Fibroblast of gingiva (primary cell): Measurements from ENCODE around the gene ARTN.

Source experiments
- DNase-seq: peaks from one replicate; pipeline ENCODE4 v3.0.0-alpha.2; 2011; ENCODE audit warnings: low read depth

ARTN gene

GRCh38 chr1:43933386-43934100 lies at the start of gene ARTN:
Gene ARTN, plus strand, starts transcription at chr1:43933801. Its CDS starts 1,856 bp downstream, at chr1:43935657.
- DNase-seq = no peak

- no peak for DNase-seq
Measured at GRCh38 chr1:43885279-43885801, 48.3 kb upstream of the ARTN start.

- no peak for DNase-seq
Measured at GRCh38 chr1:43887748-43888147, 45.9 kb upstream of the ARTN start.

GRCh38 chr1:43890815-43891214 lies 42.8 kb upstream of the ARTN start:
- DNase-seq = no peak

- no peak for DNase-seq
Measured at GRCh38 chr1:43893006-43893405, 40.6 kb upstream of the ARTN start.

- no peak for DNase-seq
Measured at GRCh38 chr1:43898981-43899380, 34.6 kb upstream of the ARTN start.

GRCh38 chr1:43900386-43900785 lies 33.2 kb upstream of the ARTN start:
- DNase-seq = no peak

- no peak for DNase-seq
Measured at GRCh38 chr1:43901196-43901961, 32.2 kb upstream of the ARTN start.

GRCh38 chr1:43902058-43902831 lies 31.4 kb upstream of the ARTN start:
- DNase-seq = no peak

- DNase-seq = no peak
Measured at GRCh38 chr1:43904660-43905551, 28.7 kb upstream of the ARTN start.

- DNase-seq = no peak
Measured at GRCh38 chr1:43908226-43908625, 25.4 kb upstream of the ARTN start.

- DNase-seq = no peak
Measured at GRCh38 chr1:43908858-43909257, 24.7 kb upstream of the ARTN start.

- DNase-seq = no peak
Measured at GRCh38 chr1:43910343-43910742, 23.3 kb upstream of the ARTN start.

GRCh38 chr1:43912607-43913006 lies 21.0 kb upstream of the ARTN start:
- peak; percentile 64 for DNase-seq

GRCh38 chr1:43913051-43913501 lies 20.5 kb upstream of the ARTN start:
- DNase-seq = no peak

- no peak for DNase-seq
Measured at GRCh38 chr1:43913666-43914360, 19.8 kb upstream of the ARTN start.

GRCh38 chr1:43914576-43915525 lies 18.8 kb upstream of the ARTN start:
- no peak for DNase-seq

- no peak for DNase-seq
Measured at GRCh38 chr1:43919906-43920305, 13.7 kb upstream of the ARTN start.

- no peak for DNase-seq
Measured at GRCh38 chr1:43921022-43921421, 12.6 kb upstream of the ARTN start.

GRCh38 chr1:43924516-43924915 lies 9.1 kb upstream of the ARTN start:
- DNase-seq = no peak
